ENCODE results near the gene KLHL42. TPM values are rescaled to one million over a fixed set of nuclear protein-coding genes. Genes with fewer than 3 reads are reported as not detected.

Gene KLHL42
- total RNA-seq, 2 experiments from 2014 or later = 24.2 to 25.2 TPM

- CTCF ChIA-PET (ENCODE audit: unreplicated experiment) = no interaction called here
- no peaks in the 10 kb centered on the region for H3K9me2 ChIP-seq (ENCODE audit: insufficient read depth, low read length)
- POLR2A ChIA-PET = no interaction called here
- H3K79me2 ChIP-seq (ENCODE audit: insufficient read depth, low read depth, low read length) = no peaks in the 10 kb centered on the region
- no peaks in the 10 kb centered on the region for H3K9me3 ChIP-seq (ENCODE audit: low read length)
- H3K36me3 ChIP-seq (ENCODE audit: insufficient read depth, low read length) = peaks cover 65% of the 10 kb centered on the region
- H4K20me1 ChIP-seq (ENCODE audit: insufficient read depth, low read length) = no peaks in the 10 kb centered on the region
- H2AFZ ChIP-seq (ENCODE audit: low read length) = no peak overlapping the region
- H3K4me2 ChIP-seq (ENCODE audit: low read length) = no peak overlapping the region
- TF ChIP-seq, protein P1, sequence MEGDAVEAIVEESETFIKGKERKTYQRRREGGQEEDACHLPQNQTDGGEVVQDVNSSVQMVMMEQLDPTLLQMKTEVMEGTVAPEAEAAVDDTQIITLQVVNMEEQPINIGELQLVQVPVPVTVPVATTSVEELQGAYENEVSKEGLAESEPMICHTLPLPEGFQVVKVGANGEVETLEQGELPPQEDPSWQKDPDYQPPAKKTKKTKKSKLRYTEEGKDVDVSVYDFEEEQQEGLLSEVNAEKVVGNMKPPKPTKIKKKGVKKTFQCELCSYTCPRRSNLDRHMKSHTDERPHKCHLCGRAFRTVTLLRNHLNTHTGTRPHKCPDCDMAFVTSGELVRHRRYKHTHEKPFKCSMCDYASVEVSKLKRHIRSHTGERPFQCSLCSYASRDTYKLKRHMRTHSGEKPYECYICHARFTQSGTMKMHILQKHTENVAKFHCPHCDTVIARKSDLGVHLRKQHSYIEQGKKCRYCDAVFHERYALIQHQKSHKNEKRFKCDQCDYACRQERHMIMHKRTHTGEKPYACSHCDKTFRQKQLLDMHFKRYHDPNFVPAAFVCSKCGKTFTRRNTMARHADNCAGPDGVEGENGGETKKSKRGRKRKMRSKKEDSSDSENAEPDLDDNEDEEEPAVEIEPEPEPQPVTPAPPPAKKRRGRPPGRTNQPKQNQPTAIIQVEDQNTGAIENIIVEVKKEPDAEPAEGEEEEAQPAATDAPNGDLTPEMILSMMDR (conservative IDR thresholded peaks at IDR 0.05; ENCODE audit: low read length) = no peak
- TF ChIP-seq EZH2phosphoT487 (IDR thresholded peaks at IDR 0.05; ENCODE audit: borderline replicate concordance, low read depth, low read length) = no peak
- peak; percentile 13 for DNase-seq (ENCODE audit: low spot score)
- no peaks in the 10 kb centered on the region for H3K4me1 ChIP-seq (ENCODE audit: insufficient read depth, low read length, poor library complexity, severe bottlenecking)
- intact Hi-C loops (cut with micrococcal nuclease; ENCODE audit: unreplicated experiment) = no loop called here
- no TSS peak for BruUV-seq (replicated peaks)
- no peak overlapping the region for H3K4me3 ChIP-seq (ENCODE audit: low read depth, low read length, poor library complexity, severe bottlenecking)
- H3K27ac ChIP-seq (ENCODE audit: low read depth, low read length, poor library complexity, severe bottlenecking) = no peak overlapping the region
Measured at GRCh38 chr12:27751386-27752047, 28.5 kb upstream of the KLHL42 start.

- H3K79me2 ChIP-seq (ENCODE audit: insufficient read depth, low read depth, low read length) = no peaks in the 10 kb centered on the region
- H2AFZ ChIP-seq (ENCODE audit: low read length) = no peak overlapping the region
- ChIA-PET POLR2A (interaction anchor here (0.6 to 2.2 kb wide), 6 partner anchors 10 to 879 kb away, joined by 3 to 7 read pairs (median 5); partner anchors contain the start of gene MRPS35), CTCF (ENCODE audit: unreplicated experiment) (no interaction called here)
- peaks cover 50% of the 10 kb centered on the region for H3K36me3 ChIP-seq (ENCODE audit: insufficient read depth, low read length)
- H3K9me2 ChIP-seq (ENCODE audit: insufficient read depth, low read length) = no peaks in the 10 kb centered on the region
- H3K9me3 ChIP-seq (ENCODE audit: low read length) = no peaks in the 10 kb centered on the region
- H3K27ac ChIP-seq (ENCODE audit: low read depth, low read length, poor library complexity, severe bottlenecking) = no peak overlapping the region
- H3K4me2 ChIP-seq (ENCODE audit: low read length) = no peak overlapping the region
- H3K4me3 ChIP-seq (ENCODE audit: low read depth, low read length, poor library complexity, severe bottlenecking) = no peak overlapping the region
- no peak for DNase-seq (ENCODE audit: low spot score)
- no TSS peak for BruUV-seq (replicated peaks)
- intact Hi-C loops (cut with micrococcal nuclease; ENCODE audit: unreplicated experiment) = no loop called here
- H3K4me1 ChIP-seq (ENCODE audit: insufficient read depth, low read length, poor library complexity, severe bottlenecking) = no peaks in the 10 kb centered on the region
- no peak for TF ChIP-seq EZH2phosphoT487 (IDR thresholded peaks at IDR 0.05; ENCODE audit: borderline replicate concordance, low read depth, low read length)
- TF ChIP-seq, protein P1 (conservative IDR thresholded peaks at IDR 0.05; ENCODE audit: low read length) = no peak
- no peaks in the 10 kb centered on the region for H4K20me1 ChIP-seq (ENCODE audit: insufficient read depth, low read length)
Measured at GRCh38 chr12:27754795-27755194, 25.2 kb upstream of the KLHL42 start.

DNA sequence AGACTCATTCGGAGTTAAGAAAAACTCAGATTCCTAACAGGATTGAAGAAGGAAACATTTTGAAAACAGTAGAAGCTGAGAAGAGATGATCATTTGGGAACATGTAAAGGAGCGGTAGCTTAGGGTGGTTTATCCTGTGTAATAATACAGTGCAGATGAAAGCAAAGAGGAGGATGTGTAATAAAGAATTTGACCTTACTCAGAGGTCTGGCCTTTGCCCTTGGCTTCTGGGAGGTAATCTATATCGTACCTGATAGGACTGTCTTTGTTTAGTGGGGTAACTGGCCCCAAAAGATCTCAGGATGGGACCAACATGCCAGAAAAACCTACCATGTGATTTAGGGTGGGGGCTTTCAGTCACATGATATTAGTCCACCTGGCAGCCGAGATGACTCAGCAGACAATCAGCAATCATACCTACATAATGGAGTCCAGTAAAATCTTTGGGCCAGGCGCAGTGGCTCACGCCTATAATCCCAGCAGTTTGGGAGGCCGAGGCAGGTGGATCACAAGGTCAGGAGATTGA is 23.3 kb upstream of the KLHL42 start:
- no peaks in the 10 kb centered on the region for H3K9me3 ChIP-seq (ENCODE audit: low read length)
- no TSS peak for BruUV-seq (replicated peaks)
- no peaks in the 10 kb centered on the region for H4K20me1 ChIP-seq (ENCODE audit: insufficient read depth, low read length)
- H3K36me3 ChIP-seq (ENCODE audit: insufficient read depth, low read length) = peaks cover 33% of the 10 kb centered on the region
- no peaks in the 10 kb centered on the region for H3K79me2 ChIP-seq (ENCODE audit: insufficient read depth, low read depth, low read length)
- H3K27ac ChIP-seq (ENCODE audit: low read depth, low read length, poor library complexity, severe bottlenecking) = no peak overlapping the region
- ChIA-PET POLR2A (interaction anchor here (0.6 to 2.2 kb wide), 2 partner anchors 18 to 1865 kb away, joined by 4 to 7 read pairs; no protein-coding TSS in a partner anchor), CTCF (ENCODE audit: unreplicated experiment) (no interaction called here)
- no peak for DNase-seq (ENCODE audit: low spot score)
- H3K9me2 ChIP-seq (ENCODE audit: insufficient read depth, low read length) = no peaks in the 10 kb centered on the region
- intact Hi-C loops (cut with micrococcal nuclease; ENCODE audit: unreplicated experiment) = no loop called here
- TF ChIP-seq, protein P1 (conservative IDR thresholded peaks at IDR 0.05; ENCODE audit: low read length) = no peak
- TF ChIP-seq EZH2phosphoT487 (IDR thresholded peaks at IDR 0.05; ENCODE audit: borderline replicate concordance, low read depth, low read length) = no peak
- H3K4me3 ChIP-seq (ENCODE audit: low read depth, low read length, poor library complexity, severe bottlenecking) = no peak overlapping the region
- no peak overlapping the region for H2AFZ ChIP-seq (ENCODE audit: low read length)
- no peak overlapping the region for H3K4me2 ChIP-seq (ENCODE audit: low read length)
- no peaks in the 10 kb centered on the region for H3K4me1 ChIP-seq (ENCODE audit: insufficient read depth, low read length, poor library complexity, severe bottlenecking)
